ENCODE measurements around the gene NDNF. TPM values are rescaled to one million over a fixed set of nuclear protein-coding genes. Genes with fewer than 3 reads are reported as not detected.

The NDNF gene
- polyA plus RNA-seq, 3 donors, result not detected

- TF ChIP-seq CTCF (IDR thresholded peaks at IDR 0.05), result no peak
- Histone ChIP-seq H3K27me3 (ENCODE audit: control insufficient read depth in 2 of 2, insufficient read depth in 2 of 2, low read length in 2 of 2) (peaks cover 0 to 13% of the 10 kb centered on the region in 2 donors), H3K4me1 (ENCODE audit: control insufficient read depth in 1 of 2, insufficient read depth in 2 of 2, low read length in 2 of 2) (no peaks in the 10 kb centered on the region), H3K79me2 (ENCODE audit: insufficient read depth, low read length) (no peaks in the 10 kb centered on the region), H2AFZ (ENCODE audit: insufficient read depth, low read depth, low read length, poor library complexity, severe bottlenecking) (no peak overlapping the region), H3K9me3 (replicated peaks in 1 of 2; ENCODE audit: control insufficient read depth in 1 of 2, insufficient read depth in 1 of 2, low read length in 2 of 2) (no peaks in the 10 kb centered on the region), H4K20me1 (ENCODE audit: insufficient read depth, low read length) (no peaks in the 10 kb centered on the region), H3K36me3 (replicated peaks in 1 of 2; ENCODE audit: control insufficient read depth in 1 of 2, insufficient read depth in 2 of 2, low read length in 2 of 2) (no peaks in the 10 kb centered on the region), H3K9ac (ENCODE audit: insufficient read depth, low read length, poor library complexity, severe bottlenecking) (no peak overlapping the region), H3K27ac (ENCODE audit: low read depth in 1 of 2, low read length in 2 of 2) (no peak overlapping the region), H3K4me3 (replicated peaks in 1 of 3; ENCODE audit: low read depth in 2 of 3, low read length in 3 of 3) (no peak overlapping the region), H3K4me2 (replicated peaks; ENCODE audit: extremely low read depth, low read length, poor library complexity, severe bottlenecking) (no peak overlapping the region)
- H3K4me1 Mint-ChIP-seq, result no peaks in the 10 kb centered on the region
- H3K36me3 Mint-ChIP-seq, result no peaks in the 10 kb centered on the region
- H3K27me3 Mint-ChIP-seq (ENCODE audit: low read depth in 3 of 3), result peaks cover 4 to 25% (median 10%) of the 10 kb centered on the region in 3 donors
- no peak overlapping the region for H3K27ac Mint-ChIP-seq
- peaks cover 0 to 1% (median 0%) of the 10 kb centered on the region in 7 donors for H3K9me3 Mint-ChIP-seq
- WGBS (ENCODE audit: insufficient coverage), result 94% methylated on average over 3 of the region's 4 CpGs
- no peak for DNase-seq
- intact Hi-C loops (cut with micrococcal nuclease), result no loop called here
- H3K4me3 Mint-ChIP-seq, result no peak overlapping the region
Measured at GRCh38 chr4:121107507-121107906, 35.2 kb upstream of the NDNF start.

GRCh38 chr4:121100093-121100775 lies 27.9 kb upstream of the NDNF start:
- no peaks in the 10 kb centered on the region for H3K9me3 ChIP-seq (replicated peaks in 1 of 2; ENCODE audit: control insufficient read depth in 1 of 2, insufficient read depth in 1 of 2, low read length in 2 of 2)
- no peaks in the 10 kb centered on the region for H3K79me2 ChIP-seq (ENCODE audit: insufficient read depth, low read length)
- Mint-ChIP-seq H3K27me3 (ENCODE audit: low read depth in 3 of 3) (peaks cover 8 to 34% (median 9%) of the 10 kb centered on the region in 3 donors), H3K4me1 (no peaks in the 10 kb centered on the region), H3K9me3 (no peaks in the 10 kb centered on the region), H3K4me3 (no peak overlapping the region), H3K36me3 (no peaks in the 10 kb centered on the region), H3K27ac (no peak overlapping the region)
- no peak for DNase-seq
- H3K9ac ChIP-seq (ENCODE audit: insufficient read depth, low read length, poor library complexity, severe bottlenecking), result no peak overlapping the region
- no peak overlapping the region for H2AFZ ChIP-seq (ENCODE audit: insufficient read depth, low read depth, low read length, poor library complexity, severe bottlenecking)
- no peaks in the 10 kb centered on the region for H4K20me1 ChIP-seq (ENCODE audit: insufficient read depth, low read length)
- H3K27ac ChIP-seq (ENCODE audit: low read depth in 1 of 2, low read length in 2 of 2), result no peak overlapping the region
- peaks cover 2 to 8% of the 10 kb centered on the region in 2 donors for H3K27me3 ChIP-seq (ENCODE audit: control insufficient read depth in 2 of 2, insufficient read depth in 2 of 2, low read length in 2 of 2)
- TF ChIP-seq CTCF (IDR thresholded peaks at IDR 0.05), result no peak
- no peaks in the 10 kb centered on the region for H3K4me1 ChIP-seq (ENCODE audit: control insufficient read depth in 1 of 2, insufficient read depth in 2 of 2, low read length in 2 of 2)
- H3K36me3 ChIP-seq (replicated peaks in 1 of 2; ENCODE audit: control insufficient read depth in 1 of 2, insufficient read depth in 2 of 2, low read length in 2 of 2), result no peaks in the 10 kb centered on the region
- intact Hi-C loops (cut with micrococcal nuclease), result no loop called here
- WGBS (ENCODE audit: insufficient coverage), result no CpG with 5 or more reads among the region's 2 CpGs
- no peak overlapping the region for H3K4me3 ChIP-seq (replicated peaks in 1 of 3; ENCODE audit: low read depth in 2 of 3, low read length in 3 of 3)
- H3K4me2 ChIP-seq (replicated peaks; ENCODE audit: extremely low read depth, low read length, poor library complexity, severe bottlenecking), result no peak overlapping the region
